ENCODE data around the gene SNX30. TPM values are rescaled to one million over a fixed set of nuclear protein-coding genes. Genes with fewer than 3 reads are reported as not detected.

The SNX30 gene
- polyA plus RNA-seq, 3 donors: 19.7 to 21.6 (median 19.8) TPM

GRCh38 chr9:112873773-112874405 is 123.3 kb downstream of the SNX30 start:
- no peak for DNase-seq (ENCODE audit: low read depth in 3 of 3, low spot score in 2 of 3)

GRCh38 chr9:112878752-112879151 is 128.2 kb downstream of the SNX30 start:
- no peak for DNase-seq (ENCODE audit: low read depth in 3 of 3, low spot score in 2 of 3)

- DNase-seq (ENCODE audit: low read depth in 3 of 3, low spot score in 2 of 3): no peak
Observed at GRCh38 chr9:112880650-112881049, 130.1 kb downstream of the SNX30 start.

- no peak for DNase-seq (ENCODE audit: low read depth in 3 of 3, low spot score in 2 of 3)
Observed at GRCh38 chr9:112881331-112881730, 130.8 kb downstream of the SNX30 start.

GRCh38 chr9:112884101-112884500 is 133.5 kb downstream of the SNX30 start:
- DNase-seq (ENCODE audit: low read depth in 3 of 3, low spot score in 2 of 3): no peak

GRCh38 chr9:112884721-112885120 is 134.2 kb downstream of the SNX30 start:
- no peak for DNase-seq (ENCODE audit: low read depth in 3 of 3, low spot score in 2 of 3)

GRCh38 chr9:112885324-112885723 is 134.8 kb downstream of the SNX30 start:
- no peak for DNase-seq (ENCODE audit: low read depth in 3 of 3, low spot score in 2 of 3)

GRCh38 chr9:112886351-112886750 is 135.8 kb downstream of the SNX30 start:
- DNase-seq (ENCODE audit: low read depth in 3 of 3, low spot score in 2 of 3): no peak

- DNase-seq (ENCODE audit: low read depth in 3 of 3, low spot score in 2 of 3): no peak
Observed at GRCh38 chr9:112887381-112887780, 136.8 kb downstream of the SNX30 start.

GRCh38 chr9:112890106-112891081 is 139.8 kb downstream of the SNX30 start, which contains the start of gene SLC46A2:
Gene SLC46A2 (minus strand): TSS chr9:112890876. CDS start chr9:112890681, 195 bp downstream.
- no peak for DNase-seq (ENCODE audit: low read depth in 3 of 3, low spot score in 2 of 3)

GRCh38 chr9:112891521-112891920 is 141.0 kb downstream of the SNX30 start:
- no peak for DNase-seq (ENCODE audit: low read depth in 3 of 3, low spot score in 2 of 3)

- DNase-seq (ENCODE audit: low read depth in 3 of 3, low spot score in 2 of 3): no peak
Observed at GRCh38 chr9:112892981-112893380, 142.4 kb downstream of the SNX30 start.

GRCh38 chr9:112894041-112894440 is 143.5 kb downstream of the SNX30 start:
- no peak for DNase-seq (ENCODE audit: low read depth in 3 of 3, low spot score in 2 of 3)

- no peak for DNase-seq (ENCODE audit: low read depth in 3 of 3, low spot score in 2 of 3)
Observed at GRCh38 chr9:112894699-112895098, 144.1 kb downstream of the SNX30 start.

- no peak for DNase-seq (ENCODE audit: low read depth in 3 of 3, low spot score in 2 of 3)
Observed at GRCh38 chr9:112896131-112896530, 145.6 kb downstream of the SNX30 start.

GRCh38 chr9:112898872-112899311 is 148.3 kb downstream of the SNX30 start:
- no peak for DNase-seq (ENCODE audit: low read depth in 3 of 3, low spot score in 2 of 3)

- DNase-seq (ENCODE audit: low read depth in 3 of 3, low spot score in 2 of 3): no peak
Observed at GRCh38 chr9:112900488-112900887, 149.9 kb downstream of the SNX30 start.

GRCh38 chr9:112900901-112901300 is 150.3 kb downstream of the SNX30 start:
- no peak for DNase-seq (ENCODE audit: low read depth in 3 of 3, low spot score in 2 of 3)

GRCh38 chr9:112905084-112905483 is 154.5 kb downstream of the SNX30 start:
- DNase-seq (ENCODE audit: low read depth in 3 of 3, low spot score in 2 of 3): no peak

GRCh38 chr9:112911736-112912135 is 161.2 kb downstream of the SNX30 start:
- no peak for DNase-seq (ENCODE audit: low read depth in 3 of 3, low spot score in 2 of 3)

GRCh38 chr9:112912636-112913035 is 162.1 kb downstream of the SNX30 start:
- DNase-seq (ENCODE audit: low read depth in 3 of 3, low spot score in 2 of 3): no peak

GRCh38 chr9:112913326-112913725 is 162.8 kb downstream of the SNX30 start:
- no peak for DNase-seq (ENCODE audit: low read depth in 3 of 3, low spot score in 2 of 3)

Data from right renal cortex interstitium (tissue), 3 donors.